DMS53 (cell line): ENCODE results near the gene CTNNBIP1.
A peak's percentile ranks its signal among the peaks of the same experiment; 100 is the strongest.

Experiments
- DNase-seq: peaks from one replicate; lab custom pipeline; 2025; lab: John Stamatoyannopoulos, UW

Gene CTNNBIP1

GRCh38 chr1:9805006-9805508 lies 105.0 kb downstream of the CTNNBIP1 start:
- DNase-seq = peak; percentile 54

- DNase-seq = peak; percentile 25
Measured at GRCh38 chr1:9803003-9803918, 106.8 kb downstream of the CTNNBIP1 start.

- DNase-seq = no peak
Measured at GRCh38 chr1:9801909-9802308, 108.2 kb downstream of the CTNNBIP1 start.
